K562 (cell line): ENCODE data around the gene EHD2. TPM values are rescaled to one million over a fixed set of nuclear protein-coding genes. Genes with fewer than 3 reads are reported as not detected.

ENCODE experiments used
- BRCA1 ChIP-seq, 2 experiments: fragments of 450-650 bp in 1 of 2; sonication (generic) in 1 of 2; formaldehyde crosslinking in 1 of 2; IDR thresholded peaks; 2 replicates each; pipeline versions ENCODE4 v1.5.0 to v1.6.1; 2017 to 2020; ENCODE audit warnings: mild to moderate bottlenecking in 1 of 2, missing genetic modification reagents in 1 of 2
- CHD7 ChIP-seq: fragments of 200-600 bp; sonication (generic); IDR thresholded peaks from one replicate; pipeline ENCODE4 v1.6.1; 2012; ENCODE audit warnings: mild to moderate bottlenecking, low read depth, low read length, inconsistent platforms
- EWSR1 ChIP-seq: fragments of 450-650 bp; IDR thresholded peaks from 2 replicates; pipeline ENCODE4 v1.6.1; 2018; ENCODE audit warnings: borderline replicate concordance, mild to moderate bottlenecking, low read depth, moderate library complexity; ENCODE audit not compliant: partially characterized antibody
- GTF2F1 ChIP-seq: IDR thresholded peaks from 2 replicates; pipeline ENCODE4 v1.6.1; 2011; ENCODE audit warnings: low read depth, low read length, improper control_type of control experiment
- MAFF ChIP-seq: IDR thresholded peaks from 2 replicates; pipeline ENCODE4 v1.6.1; 2012; ENCODE audit warnings: low read length, improper control_type of control experiment
- MNT ChIP-seq, 2 experiments: fragments of 450-650 bp; conservative IDR thresholded peaks; 2 replicates each; pipeline ENCODE4 v1.6.1; 2017; ENCODE audit warnings: mild to moderate bottlenecking in 2 of 2, moderate library complexity in 2 of 2
- NFIX ChIP-seq: fragments of 250-450 bp; sonication (Bioruptor Pico); IDR thresholded peaks from 2 replicates; pipeline ENCODE4 v1.4.0; 2020; ENCODE audit warnings: low read depth, mild to moderate bottlenecking, moderate library complexity
- NUFIP1 ChIP-seq: fragments of 450-650 bp; IDR thresholded peaks from 2 replicates; pipeline ENCODE4 v1.6.1; 2018; ENCODE audit not compliant: partially characterized antibody
- RBBP5 ChIP-seq: fragments of 200-600 bp; sonication (generic); IDR thresholded peaks from 2 replicates; pipeline ENCODE4 v1.6.1; 2012; ENCODE audit warnings: borderline replicate concordance, mild to moderate bottlenecking, low read length, control low read depth, inconsistent platforms; ENCODE audit not compliant: insufficient read depth, poor library complexity, severe bottlenecking
- TFAM ChIP-seq: fragments of 250-450 bp; sonication (Bioruptor Pico); conservative IDR thresholded peaks from 2 replicates; pipeline ENCODE4 v1.5.0; 2021; ENCODE audit warnings: mild to moderate bottlenecking, moderate library complexity
- ZNF165 ChIP-seq: fragments of 250-450 bp; sonication (Bioruptor Pico); IDR thresholded peaks from 2 replicates; pipeline ENCODE4 v1.4.0; 2020; ENCODE audit warnings: borderline replicate concordance
- ZNF347 ChIP-seq: fragments of 450-650 bp; formaldehyde crosslinking; IDR thresholded peaks from 2 replicates; pipeline ENCODE4 v1.4.0; 2020; ENCODE audit warnings: low read depth, mild to moderate bottlenecking, moderate library complexity
- polyA plus RNA-seq, 8 experiments: library from polyadenylated mRNA; depleted of rRNA in 4 of 8; stranded (reverse) in 5 of 8; unstranded in 3 of 8; fragments of >200 nt; fragmentation: Nextera tagmentation in 2 of 8; fragmentation: Illumina TruSeq in 1 of 8; extraction: Ambion mirVana in 2 of 8; extraction: Trizol in 1 of 8; gene quantifications; 2 replicates each; pipeline versions ENCODE4 v1.2.1 to v1.2.3, GENCODE V29; 2011 to 2014; ENCODE audit warnings: inconsistent platforms in 1 of 8, missing spikeins in 1 of 8
- total RNA-seq, 7 experiments: library from RNA; depleted of rRNA in 6 of 7; stranded (reverse); fragments of >200 nt in 6 of 7; fragmentation: Illumina TruSeq in 2 of 7; extraction: Trizol in 2 of 7; gene quantifications; 2 replicates each; pipeline versions ENCODE4 v1.2.1 to v1.2.3, GENCODE V29; 2011 to 2021; ENCODE audit warnings: low replicate concordance in 1 of 7

The EHD2 gene
- total and polyA plus RNA-seq, 9 of the 15 experiments (the other 6 are each of a cell fraction or from before 2014, with no cell fraction given), result 1.7 to 32.2 (median 3.0) TPM

GRCh38 chr19:47745010-47745901, 32.0 kb downstream of the EHD2 start, which contains the start of gene NOP53 (continued):
- TF ChIP-seq ZNF347 (CRISPR knock-in tag), result no peak
- no peak for TF ChIP-seq EWSR1
- TF ChIP-seq MAFF, result no peak
- no peak for TF ChIP-seq NFIX (CRISPR knock-in tag)
- no peak for TF ChIP-seq CHD7
- no peak for TF ChIP-seq ZNF165 (CRISPR knock-in tag)
- TF ChIP-seq TFAM, result no peak
- TF ChIP-seq NUFIP1, result no peak
- TF ChIP-seq RBBP5, result peak; percentile 83
- peak; percentile 61; the same call in 1 of the 2 replicates for TF ChIP-seq GTF2F1
- TF ChIP-seq MNT (conservative IDR thresholded peaks at IDR 0.05), result peak; percentile 95 to 96
- no peak for TF ChIP-seq BRCA1 (IDR thresholded peaks at IDR 0.05)
- TF ChIP-seq BRCA1 (CRISPR knock-in tag; IDR thresholded peaks at IDR 0.05), result no peak
